Measurements from ENCODE around the gene PHTF1.
A peak's percentile ranks its signal among the peaks of the same experiment; 100 is the strongest.
"Not testable (repeated sequence)": the region's sequence is repeated elsewhere in the genome, so short reads cannot be mapped to it uniquely, and the experiment has no call there.

The PHTF1 gene

DNA sequence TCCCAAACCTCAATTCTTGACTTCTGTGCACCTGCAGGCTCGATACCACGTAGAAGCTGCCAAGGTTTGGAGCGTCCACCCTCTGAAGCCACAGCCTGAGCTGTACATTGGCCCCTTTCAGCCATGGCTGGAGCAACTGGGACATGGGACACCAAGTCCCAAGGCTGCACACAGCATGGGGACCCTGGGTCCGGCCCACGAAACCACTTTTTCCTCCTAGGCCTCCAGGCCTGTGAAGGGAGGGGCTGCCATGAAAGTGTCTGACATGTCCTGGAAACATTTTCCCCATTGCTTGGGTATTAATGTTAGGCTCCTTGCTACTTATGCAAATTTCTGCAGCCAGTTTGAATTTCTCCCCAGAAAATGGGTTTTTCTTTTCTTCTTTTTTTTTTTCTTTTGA lies 40.7 kb downstream of the PHTF1 start:
- Histone ChIP-seq H3K36me3 (ENCODE audit: control insufficient read depth, insufficient read depth, low read length) (peaks cover 85% of the 10 kb centered on the region), H3K9me3 (ENCODE audit: control insufficient read depth, low read length) (peaks cover 34% of the 10 kb centered on the region)
- H3K4me3 ChIP-seq (ENCODE audit: extremely low read depth, insufficient read depth, low read length, poor library complexity, severe bottlenecking); H3K27ac ChIP-seq (ENCODE audit: low read depth, low read length, severe bottlenecking); H3K4me1 ChIP-seq (ENCODE audit: control insufficient read depth, insufficient read depth, low read length, poor library complexity, severe bottlenecking): not testable (repeated sequence)
- WGBS, 2 experiments (ENCODE audit: insufficient coverage in 2 of 2): 87 to 94% methylated on average over 3 to 5 of the region's 5 CpGs

DNA sequence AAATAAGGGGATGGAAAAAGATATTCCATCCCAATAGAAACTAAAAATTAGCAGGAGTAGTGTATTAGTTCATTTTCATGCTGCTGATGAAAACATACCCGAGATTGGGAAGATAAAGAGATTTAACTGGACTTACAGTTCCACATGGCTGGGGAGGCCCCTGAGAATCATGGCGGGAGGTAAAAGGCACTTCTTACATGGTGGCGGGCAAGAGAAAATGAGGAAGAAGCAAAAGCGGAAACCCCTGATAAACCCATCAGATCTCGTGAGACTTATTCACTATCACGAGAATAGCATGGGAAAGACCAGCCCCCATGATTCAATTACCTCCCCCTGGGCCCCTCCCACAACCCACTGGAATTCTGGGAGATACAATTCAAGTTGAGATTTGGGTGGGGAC lies 41.8 kb downstream of the PHTF1 start:
- H3K36me3 ChIP-seq (ENCODE audit: control insufficient read depth, insufficient read depth, low read length): peaks cover 79% of the 10 kb centered on the region
- H3K4me1 ChIP-seq (ENCODE audit: control insufficient read depth, insufficient read depth, low read length, poor library complexity, severe bottlenecking); H3K4me3 ChIP-seq (ENCODE audit: extremely low read depth, insufficient read depth, low read length, poor library complexity, severe bottlenecking); H3K27ac ChIP-seq (ENCODE audit: low read depth, low read length, severe bottlenecking): not testable (repeated sequence)
- WGBS, 2 experiments (ENCODE audit: insufficient coverage in 2 of 2): 90 to 100% methylated on average over 2 to 3 of the region's 6 CpGs
- H3K9me3 ChIP-seq (ENCODE audit: control insufficient read depth, low read length): peaks cover 34% of the 10 kb centered on the region

DNA sequence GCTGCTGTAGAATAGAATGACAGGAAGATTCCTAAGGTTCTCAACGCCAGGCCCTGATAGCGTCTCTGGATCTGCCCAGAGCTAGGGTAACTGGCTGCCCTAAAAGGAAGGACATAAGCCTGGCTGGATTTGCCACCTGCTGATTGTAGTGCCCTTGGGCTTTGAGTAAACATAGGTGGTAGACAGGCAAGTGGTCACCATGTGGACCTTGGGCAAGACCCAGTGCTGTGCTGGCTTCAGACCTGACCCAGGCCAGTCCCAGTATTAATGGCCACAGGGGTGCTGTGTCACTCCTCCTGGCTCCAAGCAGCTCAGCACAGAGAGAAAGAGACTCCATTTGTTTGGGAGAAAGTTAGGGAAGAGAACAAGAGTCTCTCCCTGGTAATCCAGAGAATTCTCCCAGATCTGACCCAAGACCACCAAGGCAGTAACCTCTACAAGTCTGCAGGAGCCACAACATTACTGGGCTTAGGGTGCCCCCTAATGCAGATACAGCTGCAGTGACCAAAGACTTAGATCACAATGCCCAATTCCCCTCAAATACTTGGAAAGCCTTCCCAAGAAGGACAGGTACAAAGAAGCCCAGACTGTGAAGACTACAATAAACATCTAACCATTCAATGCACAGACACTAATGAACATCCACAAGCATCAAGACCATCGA lies 44.5 kb downstream of the PHTF1 start:
- no peaks in the 10 kb centered on the region for H3K4me1 ChIP-seq (ENCODE audit: control insufficient read depth, insufficient read depth, low read length, poor library complexity, severe bottlenecking)
- peaks cover 73% of the 10 kb centered on the region for H3K36me3 ChIP-seq (ENCODE audit: control insufficient read depth, insufficient read depth, low read length)
- H3K4me3 ChIP-seq (ENCODE audit: extremely low read depth, insufficient read depth, low read length, poor library complexity, severe bottlenecking): no peak overlapping the region
- WGBS, 2 experiments (ENCODE audit: insufficient coverage in 2 of 2): 90 to 93% methylated on average over 3 of the region's 3 CpGs
- H3K9me3 ChIP-seq (ENCODE audit: control insufficient read depth, low read length): peaks cover 18% of the 10 kb centered on the region
- no peak overlapping the region for H3K27ac ChIP-seq (ENCODE audit: low read depth, low read length, severe bottlenecking)

DNA sequence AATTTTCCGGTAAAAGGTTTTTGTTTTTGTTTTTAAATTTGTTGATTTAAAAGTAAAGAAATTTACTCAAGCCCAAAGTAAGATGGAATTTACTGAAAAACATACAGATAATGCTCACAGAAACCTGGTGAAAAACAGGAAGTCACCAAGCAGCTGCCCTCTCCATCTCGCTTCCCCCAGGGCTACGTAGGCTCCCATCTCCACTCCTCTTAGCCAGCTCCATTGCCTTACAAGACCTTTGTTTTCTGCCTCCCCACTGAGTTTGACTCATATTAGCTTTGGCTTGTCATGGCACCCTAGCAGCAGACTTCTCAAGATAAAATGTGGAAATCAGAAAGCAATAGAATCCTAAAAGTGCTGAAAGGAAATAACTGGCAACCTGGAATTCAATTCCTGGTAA lies 57.9 kb downstream of the PHTF1 start:
- no peak overlapping the region for H3K4me3 ChIP-seq (ENCODE audit: extremely low read depth, insufficient read depth, low read length, poor library complexity, severe bottlenecking)
- H3K9me3 ChIP-seq (ENCODE audit: control insufficient read depth, low read length): no peaks in the 10 kb centered on the region
- peaks cover 60% of the 10 kb centered on the region for H3K36me3 ChIP-seq (ENCODE audit: control insufficient read depth, insufficient read depth, low read length)
- H3K27ac ChIP-seq (ENCODE audit: low read depth, low read length, severe bottlenecking): peak overlapping the region; percentile 25
- WGBS, 2 experiments (ENCODE audit: insufficient coverage in 2 of 2): 75% methylated on average over 2 of the region's 3 CpGs; no CpG with 5 or more reads in 1 of the 2 experiments
- H3K4me1 ChIP-seq (ENCODE audit: control insufficient read depth, insufficient read depth, low read length, poor library complexity, severe bottlenecking): no peaks in the 10 kb centered on the region

DNA sequence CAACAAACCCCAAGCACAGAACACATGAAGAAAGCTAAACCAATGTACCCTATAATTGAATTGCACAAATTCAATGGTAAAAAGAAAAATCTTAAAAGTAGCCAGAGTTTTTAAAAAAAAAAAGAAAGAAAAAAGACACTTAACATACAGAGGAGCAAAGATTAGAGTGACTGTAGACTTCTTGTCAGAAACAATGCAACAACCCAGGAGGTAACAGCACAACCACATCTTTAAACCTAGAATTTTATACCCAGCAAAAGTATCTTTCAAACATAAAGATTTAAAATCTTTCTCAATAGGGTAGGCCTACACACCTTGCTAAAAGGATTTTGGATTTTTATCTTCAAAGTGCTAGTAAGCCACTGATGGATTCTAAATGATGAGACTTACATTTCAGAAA lies 64.4 kb downstream of the PHTF1 start:
- Histone ChIP-seq H3K36me3 (ENCODE audit: control insufficient read depth, insufficient read depth, low read length) (peaks cover 70% of the 10 kb centered on the region), H3K4me1 (ENCODE audit: control insufficient read depth, insufficient read depth, low read length, poor library complexity, severe bottlenecking) (no peaks in the 10 kb centered on the region), H3K9me3 (ENCODE audit: control insufficient read depth, low read length) (peaks cover 9% of the 10 kb centered on the region), H3K4me3 (ENCODE audit: extremely low read depth, insufficient read depth, low read length, poor library complexity, severe bottlenecking) (no peak overlapping the region), H3K27ac (ENCODE audit: low read depth, low read length, severe bottlenecking) (no peak overlapping the region)

DNA sequence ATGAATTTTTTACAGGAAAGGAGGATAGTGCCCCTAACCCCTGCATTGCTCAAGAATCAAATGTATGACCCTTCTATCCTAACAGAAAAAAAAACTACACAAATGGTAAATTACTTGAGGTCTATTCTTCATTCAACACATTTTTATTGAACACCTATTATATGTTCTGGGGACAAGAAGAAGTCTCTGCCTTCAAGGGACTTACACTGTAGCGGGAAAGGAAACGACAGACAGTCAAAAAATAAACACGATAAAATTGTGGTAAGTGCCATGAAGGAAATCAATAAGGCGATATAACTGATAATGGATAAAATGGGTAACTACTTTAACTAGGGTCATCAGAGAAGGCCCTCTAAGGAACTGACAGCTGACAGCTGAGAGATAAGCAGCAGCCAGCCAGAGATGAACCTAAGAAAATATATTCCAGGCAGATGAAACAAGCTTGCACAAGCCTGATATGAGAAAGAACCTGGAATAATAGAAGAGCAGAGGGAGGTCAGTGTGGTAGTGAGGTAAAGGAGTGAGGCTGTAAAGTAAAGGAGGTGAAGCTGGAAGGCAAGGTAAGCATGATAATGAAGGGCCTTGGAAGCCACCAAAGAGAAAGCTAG lies 66.4 kb downstream of the PHTF1 start:
- Histone ChIP-seq H3K4me1 (ENCODE audit: control insufficient read depth, insufficient read depth, low read length, poor library complexity, severe bottlenecking) (no peaks in the 10 kb centered on the region), H3K27ac (ENCODE audit: low read depth, low read length, severe bottlenecking) (no peak overlapping the region), H3K4me3 (ENCODE audit: extremely low read depth, insufficient read depth, low read length, poor library complexity, severe bottlenecking) (no peak overlapping the region), H3K9me3 (ENCODE audit: control insufficient read depth, low read length) (peaks cover 9% of the 10 kb centered on the region), H3K36me3 (ENCODE audit: control insufficient read depth, insufficient read depth, low read length) (peaks cover 62% of the 10 kb centered on the region)
- 95 to 98% methylated on average over 4 of the region's 4 CpGs for WGBS, 2 experiments (ENCODE audit: insufficient coverage in 2 of 2)

DNA sequence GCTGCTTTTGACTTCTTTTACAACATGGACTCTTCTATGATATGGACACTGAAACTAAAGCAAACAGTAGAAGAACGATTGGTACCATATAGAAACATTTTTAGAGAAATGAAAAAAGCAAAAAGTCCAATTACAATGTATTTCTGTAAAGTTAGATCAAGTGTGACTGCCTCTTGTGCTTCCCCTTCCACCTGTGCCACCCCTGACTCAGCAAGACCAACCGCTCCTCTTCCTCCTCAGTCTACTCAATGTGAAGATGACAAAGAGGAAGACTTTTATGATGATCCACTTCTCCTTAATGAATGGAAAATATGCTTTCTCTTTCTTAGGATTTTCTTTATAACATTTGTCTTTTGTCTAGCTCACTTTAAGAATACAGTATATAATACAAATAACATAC lies 66.9 kb downstream of the PHTF1 start:
- H3K36me3 ChIP-seq (ENCODE audit: control insufficient read depth, insufficient read depth, low read length): peaks cover 58% of the 10 kb centered on the region
- no CpG with 5 or more reads among the region's 2 CpGs for WGBS, 2 experiments (ENCODE audit: insufficient coverage in 2 of 2)
- no peaks in the 10 kb centered on the region for H3K4me1 ChIP-seq (ENCODE audit: control insufficient read depth, insufficient read depth, low read length, poor library complexity, severe bottlenecking)
- H3K4me3 ChIP-seq (ENCODE audit: extremely low read depth, insufficient read depth, low read length, poor library complexity, severe bottlenecking): no peak overlapping the region
- peaks cover 9% of the 10 kb centered on the region for H3K9me3 ChIP-seq (ENCODE audit: control insufficient read depth, low read length)
- H3K27ac ChIP-seq (ENCODE audit: low read depth, low read length, severe bottlenecking): no peak overlapping the region

DNA sequence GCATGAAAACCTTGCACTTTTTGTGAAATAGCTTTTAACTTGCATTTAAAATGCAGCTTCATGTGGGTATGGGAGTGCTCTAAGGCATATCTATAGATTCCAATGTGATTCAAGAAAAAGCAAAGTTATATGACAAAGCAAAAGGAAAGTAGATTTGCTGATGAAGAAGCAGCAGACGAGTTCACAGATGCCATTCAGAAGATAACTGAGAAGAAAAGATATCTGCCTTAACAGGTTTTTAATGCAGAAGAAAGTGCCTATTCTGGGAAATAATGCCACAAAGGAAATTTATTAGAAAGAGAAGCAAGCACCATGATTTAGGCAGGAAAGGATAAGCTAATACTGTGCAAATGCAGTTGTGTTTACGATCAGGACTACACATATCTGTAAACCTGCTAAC lies 68.1 kb downstream of the PHTF1 start:
- Histone ChIP-seq H3K4me1 (ENCODE audit: control insufficient read depth, insufficient read depth, low read length, poor library complexity, severe bottlenecking) (no peaks in the 10 kb centered on the region), H3K36me3 (ENCODE audit: control insufficient read depth, insufficient read depth, low read length) (peaks cover 54% of the 10 kb centered on the region), H3K27ac (ENCODE audit: low read depth, low read length, severe bottlenecking) (no peak overlapping the region), H3K4me3 (ENCODE audit: extremely low read depth, insufficient read depth, low read length, poor library complexity, severe bottlenecking) (no peak overlapping the region), H3K9me3 (ENCODE audit: control insufficient read depth, low read length) (peaks cover 9% of the 10 kb centered on the region)
- 91 to 93% methylated on average over 1 to 2 of the region's 2 CpGs for WGBS, 2 experiments (ENCODE audit: insufficient coverage in 2 of 2)

DNA sequence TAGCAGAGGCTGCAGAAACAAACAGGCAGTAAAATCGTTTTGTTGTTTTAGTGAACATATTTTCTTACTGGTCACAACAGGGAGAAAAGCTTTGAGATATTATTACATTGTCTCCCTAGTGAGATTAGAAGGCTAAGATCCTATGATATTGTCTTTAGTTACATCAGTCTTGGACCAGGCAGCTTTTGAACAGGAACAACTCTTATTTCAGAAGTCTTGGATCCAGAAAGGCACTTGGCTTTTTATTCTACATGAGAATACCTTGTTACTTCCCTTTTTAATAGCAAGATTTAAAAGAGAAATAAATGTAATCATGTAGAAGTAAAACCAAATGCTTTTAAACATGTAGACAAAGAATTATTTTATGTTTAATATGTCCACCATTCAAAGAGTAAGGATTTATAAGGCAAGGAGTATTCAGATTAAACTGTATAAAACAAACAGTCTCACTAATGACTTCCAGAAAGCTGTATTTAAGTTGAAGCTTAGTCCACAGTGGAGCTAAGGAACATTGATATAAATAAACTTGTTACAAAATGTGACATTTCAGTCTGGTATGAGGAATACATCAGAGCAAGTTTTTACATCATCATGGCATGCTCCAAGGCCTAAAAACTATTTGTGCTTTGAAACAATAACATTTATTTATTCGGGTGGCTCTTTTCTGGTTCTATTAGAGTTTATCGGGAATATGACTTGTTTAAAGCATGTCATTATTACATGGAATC lies 72.2 kb downstream of the PHTF1 start:
- Histone ChIP-seq H3K4me3 (ENCODE audit: extremely low read depth, insufficient read depth, low read length, poor library complexity, severe bottlenecking) (no peak overlapping the region), H3K36me3 (ENCODE audit: control insufficient read depth, insufficient read depth, low read length) (peaks cover 43% of the 10 kb centered on the region), H3K27ac (ENCODE audit: low read depth, low read length, severe bottlenecking) (no peak overlapping the region), H3K4me1 (ENCODE audit: control insufficient read depth, insufficient read depth, low read length, poor library complexity, severe bottlenecking) (no peaks in the 10 kb centered on the region), H3K9me3 (ENCODE audit: control insufficient read depth, low read length) (no peaks in the 10 kb centered on the region)
- WGBS, 2 experiments (ENCODE audit: insufficient coverage in 2 of 2): 100% methylated on average over 1 of the region's 3 CpGs; no CpG with 5 or more reads in 1 of the 2 experiments

DNA sequence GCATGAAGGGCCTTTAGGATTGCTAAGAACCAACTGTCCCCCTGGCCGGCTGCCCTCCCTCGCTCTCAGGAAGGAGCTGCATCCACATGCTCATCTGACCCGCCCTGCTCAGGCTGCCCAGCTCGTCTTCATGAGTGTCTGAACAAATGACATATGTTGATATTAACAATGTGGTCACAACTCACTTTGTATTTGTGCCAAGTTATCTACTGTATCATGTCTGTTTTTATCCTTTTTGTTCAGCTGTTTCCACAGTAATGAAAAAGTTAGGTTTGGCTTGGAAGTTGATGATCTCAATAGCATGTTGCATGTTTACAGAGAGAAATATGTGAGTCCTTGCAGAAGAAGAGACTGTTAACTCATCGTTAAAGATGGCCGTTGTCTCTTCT lies 75.1 kb downstream of the PHTF1 start:
- Histone ChIP-seq H3K27ac (ENCODE audit: low read depth, low read length, severe bottlenecking) (no peak overlapping the region), H3K4me1 (ENCODE audit: control insufficient read depth, insufficient read depth, low read length, poor library complexity, severe bottlenecking) (no peaks in the 10 kb centered on the region), H3K4me3 (ENCODE audit: extremely low read depth, insufficient read depth, low read length, poor library complexity, severe bottlenecking) (no peak overlapping the region), H3K36me3 (ENCODE audit: control insufficient read depth, insufficient read depth, low read length) (peaks cover 18% of the 10 kb centered on the region), H3K9me3 (ENCODE audit: control insufficient read depth, low read length) (no peaks in the 10 kb centered on the region)
- 80 to 83% methylated on average over 1 of the region's 6 CpGs for WGBS, 2 experiments (ENCODE audit: insufficient coverage in 2 of 2)
